Measurements from ENCODE around the gene ADAMTS17.
"Not testable (repeated sequence)": the region's sequence is repeated elsewhere in the genome, so short reads cannot be mapped to it uniquely, and the experiment has no call there.

The ADAMTS17 gene

GRCh38 chr15:100340721-100341238 lies 995 bp downstream of the ADAMTS17 start:
- DNase-seq (ENCODE audit: low read depth, low spot score) = no peak
- H3K4me3 ChIP-seq (ENCODE audit: low read length) = no peak overlapping the region; the same call in 1 of the 2 replicates

- no peak for DNase-seq (ENCODE audit: low read depth, low spot score)
Observed at GRCh38 chr15:100339999-100340398, 1.8 kb downstream of the ADAMTS17 start.

GRCh38 chr15:100339451-100339850 lies 2.3 kb downstream of the ADAMTS17 start:
- H3K4me3 ChIP-seq (ENCODE audit: low read length); DNase-seq (ENCODE audit: low read depth, low spot score): not testable (repeated sequence)

More at GRCh38 chr15:100339999-100340398, 1.8 kb downstream of the ADAMTS17 start:
- no peak overlapping the region for H3K4me3 ChIP-seq (ENCODE audit: low read length)

- DNase-seq (ENCODE audit: low read depth, low spot score) = peak; percentile 87
- peak overlapping the region; percentile 35 for H3K4me3 ChIP-seq (ENCODE audit: low read length)
Observed at GRCh38 chr15:100338971-100339444, 2.8 kb downstream of the ADAMTS17 start.

GRCh38 chr15:100338247-100338646 lies 3.5 kb downstream of the ADAMTS17 start:
- DNase-seq (ENCODE audit: low read depth, low spot score) = no peak
- H3K4me3 ChIP-seq (ENCODE audit: low read length) = no peak overlapping the region; the same call in 1 of the 2 replicates

GRCh38 chr15:100337096-100338044 lies 4.4 kb downstream of the ADAMTS17 start:
- DNase-seq (ENCODE audit: low read depth, low spot score) = no peak
- H3K4me3 ChIP-seq (ENCODE audit: low read length) = no peak overlapping the region

- no peak for DNase-seq (ENCODE audit: low read depth, low spot score)
- no peak overlapping the region for H3K4me3 ChIP-seq (ENCODE audit: low read length)
Observed at GRCh38 chr15:100336061-100336460, 5.7 kb downstream of the ADAMTS17 start.

- peak overlapping the region; percentile 23; the same call in 1 of the 2 replicates for H3K4me3 ChIP-seq (ENCODE audit: low read length)
- peak; percentile 76 for DNase-seq (ENCODE audit: low read depth, low spot score)
Observed at GRCh38 chr15:100335335-100335999, 6.3 kb downstream of the ADAMTS17 start.

GRCh38 chr15:100334905-100335304 lies 6.9 kb downstream of the ADAMTS17 start:
- no peak for DNase-seq (ENCODE audit: low read depth, low spot score)

GRCh38 chr15:100334456-100334855 lies 7.3 kb downstream of the ADAMTS17 start:
- DNase-seq (ENCODE audit: low read depth, low spot score) = no peak
- H3K4me3 ChIP-seq (ENCODE audit: low read length) = peak overlapping the region; percentile 23

More at GRCh38 chr15:100334905-100335304, 6.9 kb downstream of the ADAMTS17 start:
- H3K4me3 ChIP-seq (ENCODE audit: low read length) = peak overlapping the region; percentile 23

- peak; percentile 81 for DNase-seq (ENCODE audit: low read depth, low spot score)
Observed at GRCh38 chr15:100334015-100334414, 7.8 kb downstream of the ADAMTS17 start.

GRCh38 chr15:100333236-100333635 lies 8.5 kb downstream of the ADAMTS17 start:
- no peak overlapping the region for H3K4me3 ChIP-seq (ENCODE audit: low read length)
- DNase-seq (ENCODE audit: low read depth, low spot score) = no peak

More at GRCh38 chr15:100334015-100334414, 7.8 kb downstream of the ADAMTS17 start:
- no peak overlapping the region for H3K4me3 ChIP-seq (ENCODE audit: low read length)

GRCh38 chr15:100332721-100333120 lies 9.1 kb downstream of the ADAMTS17 start:
- DNase-seq (ENCODE audit: low read depth, low spot score) = no peak
- H3K4me3 ChIP-seq (ENCODE audit: low read length) = no peak overlapping the region

GRCh38 chr15:100332231-100332630 lies 9.5 kb downstream of the ADAMTS17 start:
- no peak for DNase-seq (ENCODE audit: low read depth, low spot score)
- H3K4me3 ChIP-seq (ENCODE audit: low read length) = no peak overlapping the region

- DNase-seq (ENCODE audit: low read depth, low spot score) = peak; percentile 98
Observed at GRCh38 chr15:100330629-100331215, 11.1 kb downstream of the ADAMTS17 start.

GRCh38 chr15:100330221-100330620 lies 11.6 kb downstream of the ADAMTS17 start:
- peak overlapping the region; percentile 22 for H3K4me3 ChIP-seq (ENCODE audit: low read length)
- DNase-seq (ENCODE audit: low read depth, low spot score) = peak; percentile 66

More at GRCh38 chr15:100330629-100331215, 11.1 kb downstream of the ADAMTS17 start:
- H3K4me3 ChIP-seq (ENCODE audit: low read length) = peak overlapping the region; percentile 22

GRCh38 chr15:100328796-100329195 lies 13.0 kb downstream of the ADAMTS17 start:
- no peak overlapping the region for H3K4me3 ChIP-seq (ENCODE audit: low read length)
- peak; percentile 89 for DNase-seq (ENCODE audit: low read depth, low spot score)

- DNase-seq (ENCODE audit: low read depth, low spot score) = no peak
- no peak overlapping the region for H3K4me3 ChIP-seq (ENCODE audit: low read length)
Observed at GRCh38 chr15:100318880-100319279, 22.9 kb downstream of the ADAMTS17 start.

- DNase-seq (ENCODE audit: low read depth, low spot score) = no peak
- H3K4me3 ChIP-seq (ENCODE audit: low read length) = no peak overlapping the region
Observed at GRCh38 chr15:100314809-100315400, 26.9 kb downstream of the ADAMTS17 start.

Data from Jurkat, Clone E6-1 (cell line).